Measurements from ENCODE around the gene TLE3.

The TLE3 gene

DNA sequence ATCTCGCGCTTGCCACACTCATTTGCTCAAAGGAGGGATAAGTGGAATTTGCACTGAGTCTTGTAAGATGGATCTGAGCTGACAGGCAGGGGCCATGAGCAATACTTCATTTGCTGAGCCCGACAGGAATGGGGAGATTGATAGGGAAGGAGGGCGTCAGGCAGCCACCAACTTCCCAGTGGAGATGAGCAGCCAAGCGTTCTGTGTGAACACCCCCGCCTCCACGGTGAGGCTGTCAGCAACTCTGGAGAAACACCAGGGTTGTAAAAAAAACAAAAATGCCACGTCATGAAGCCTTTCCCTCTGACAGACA lies 36.8 kb downstream of the TLE3 start:
- DNase-seq: no peak

DNA sequence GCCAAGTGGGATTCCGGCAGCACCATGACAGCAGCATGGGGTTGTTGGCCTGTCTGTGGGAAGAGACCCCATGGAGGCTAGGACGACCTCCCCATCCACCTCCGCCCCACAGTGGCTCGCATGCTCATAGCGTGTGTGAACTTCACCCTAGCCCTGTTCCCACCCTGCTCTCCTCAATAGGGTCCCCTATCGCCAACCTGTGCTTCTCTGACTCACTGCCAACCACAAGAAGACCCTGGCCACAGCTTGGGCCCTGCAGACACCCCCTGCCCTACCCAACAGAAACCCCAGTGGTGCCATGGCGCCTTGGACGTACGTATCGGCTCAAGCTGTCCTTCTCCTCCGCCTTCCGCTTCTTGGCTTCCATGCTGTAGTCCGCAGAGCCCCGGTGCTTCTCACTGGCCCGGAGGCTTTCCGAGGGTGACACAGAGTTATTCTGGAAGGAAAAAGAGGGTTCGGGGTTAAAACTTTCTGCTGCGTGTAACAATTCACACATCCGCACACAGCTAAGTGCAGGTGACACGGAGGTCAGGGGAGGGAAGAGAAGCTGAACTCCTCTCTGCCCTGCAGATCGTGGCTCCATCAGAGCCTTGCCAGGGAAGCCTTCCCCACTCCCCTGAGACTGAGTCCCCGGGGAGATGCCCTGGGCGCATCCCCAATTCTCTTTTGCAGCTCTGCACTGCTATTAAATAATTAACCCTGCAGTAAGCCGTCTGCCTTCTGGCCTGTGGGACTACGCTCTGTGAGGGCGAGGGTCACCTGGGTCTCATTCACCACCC lies 37.3 kb downstream of the TLE3 start:
- no peak for DNase-seq

DNA sequence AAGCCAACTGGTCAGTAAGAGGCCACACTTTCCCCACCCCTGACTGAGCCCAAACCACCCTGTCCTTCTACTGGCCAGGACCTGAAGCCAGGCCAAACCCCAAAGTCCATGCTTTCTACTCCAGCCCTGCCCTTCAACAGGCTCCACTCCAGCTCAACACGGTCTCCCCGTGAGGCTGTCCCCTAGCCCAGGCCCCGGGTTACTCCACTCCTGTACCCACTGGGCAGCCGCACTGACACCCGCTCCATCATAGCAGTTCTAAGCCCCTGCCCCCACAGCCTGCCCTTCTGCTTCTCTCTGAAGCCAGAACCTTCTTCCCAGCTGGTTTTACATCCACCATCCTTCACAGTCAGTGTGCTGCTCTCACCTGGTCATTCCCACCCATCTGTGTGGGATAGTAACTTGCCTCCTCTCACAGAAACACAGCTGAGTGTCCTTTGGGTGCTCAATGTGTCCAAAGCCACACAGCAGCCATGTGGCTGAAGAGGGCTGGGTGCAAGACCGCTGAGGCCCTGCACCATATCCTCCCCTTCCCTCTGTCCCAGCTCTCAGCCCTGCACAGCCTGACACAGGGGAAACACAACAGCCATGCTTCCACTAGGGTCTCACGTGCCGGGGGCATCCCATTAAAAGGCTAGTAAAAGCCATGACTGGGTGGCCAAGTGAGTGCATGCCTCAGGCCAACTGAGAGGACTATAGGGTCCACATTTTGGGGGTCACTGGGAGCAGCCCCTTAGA lies 38.1 kb downstream of the TLE3 start:
- DNase-seq: no peak

DNA sequence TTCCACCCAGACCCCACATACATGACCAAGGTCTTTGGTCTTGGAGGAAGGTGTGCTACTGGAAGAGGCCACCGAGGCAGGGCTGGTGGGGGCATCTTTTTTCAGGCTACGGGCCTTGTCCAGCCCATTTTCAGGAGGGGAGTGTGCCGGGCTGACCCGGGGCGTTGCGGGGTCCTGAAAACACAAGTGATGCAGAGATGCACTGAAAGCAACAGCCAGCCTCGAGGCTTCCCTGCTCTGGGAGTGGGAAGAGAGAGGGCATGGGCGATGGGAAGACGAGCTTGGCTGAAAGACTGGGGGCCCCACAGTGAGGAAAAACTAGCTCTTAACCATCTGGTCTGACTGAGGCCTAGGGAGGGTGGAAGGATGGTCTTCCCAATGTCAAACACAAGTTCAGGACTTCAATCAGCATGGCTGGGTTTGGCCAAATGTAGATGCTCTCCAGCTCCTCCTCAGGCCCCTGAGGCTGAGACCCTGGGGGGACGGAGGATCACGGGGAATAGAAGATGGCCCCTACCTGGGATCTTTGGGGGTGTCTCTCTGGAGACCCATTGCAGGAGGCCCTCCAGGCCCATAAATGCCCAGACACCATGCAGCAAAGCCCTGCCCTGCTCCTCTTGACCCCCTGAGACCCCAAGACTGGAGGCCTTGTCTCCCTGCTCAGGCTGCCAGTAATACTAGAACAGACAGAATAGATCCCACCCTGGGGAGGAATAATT lies 38.9 kb downstream of the TLE3 start:
- no peak for DNase-seq

DNA sequence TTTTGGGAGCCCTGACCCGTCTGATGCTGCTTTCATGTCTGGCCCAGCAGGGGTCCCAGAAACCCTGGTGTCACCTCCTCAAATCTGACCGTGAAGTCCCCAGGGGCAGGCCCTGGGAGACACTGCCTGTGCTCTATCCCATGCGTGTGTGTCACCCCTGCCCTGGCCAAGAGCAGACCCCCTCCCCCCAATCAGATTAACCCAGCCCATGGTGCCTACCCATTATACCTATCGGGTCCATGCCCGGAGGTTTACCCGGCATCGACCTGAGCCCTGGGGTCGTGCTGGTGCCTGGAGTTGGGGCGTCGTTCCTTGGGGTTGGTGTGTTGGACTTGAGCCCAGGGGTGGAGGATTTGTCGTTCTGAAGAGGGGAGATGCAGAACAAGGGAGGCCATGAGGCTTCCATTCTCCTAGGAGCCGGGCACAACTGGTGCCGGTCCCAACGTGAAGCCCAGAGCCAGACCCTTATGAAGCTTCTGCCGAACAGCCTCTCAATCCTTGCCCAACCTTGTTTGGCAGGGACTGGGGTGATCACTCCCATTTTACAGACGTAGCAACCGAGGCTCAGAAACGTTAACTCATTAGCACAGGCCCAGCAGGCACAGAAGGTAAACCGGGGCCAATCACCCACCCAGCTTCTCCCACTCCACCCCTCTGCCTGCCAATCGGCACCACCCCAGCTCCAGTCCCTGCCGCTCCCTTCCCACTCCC lies 39.6 kb downstream of the TLE3 start:
- no peak for DNase-seq

DNA sequence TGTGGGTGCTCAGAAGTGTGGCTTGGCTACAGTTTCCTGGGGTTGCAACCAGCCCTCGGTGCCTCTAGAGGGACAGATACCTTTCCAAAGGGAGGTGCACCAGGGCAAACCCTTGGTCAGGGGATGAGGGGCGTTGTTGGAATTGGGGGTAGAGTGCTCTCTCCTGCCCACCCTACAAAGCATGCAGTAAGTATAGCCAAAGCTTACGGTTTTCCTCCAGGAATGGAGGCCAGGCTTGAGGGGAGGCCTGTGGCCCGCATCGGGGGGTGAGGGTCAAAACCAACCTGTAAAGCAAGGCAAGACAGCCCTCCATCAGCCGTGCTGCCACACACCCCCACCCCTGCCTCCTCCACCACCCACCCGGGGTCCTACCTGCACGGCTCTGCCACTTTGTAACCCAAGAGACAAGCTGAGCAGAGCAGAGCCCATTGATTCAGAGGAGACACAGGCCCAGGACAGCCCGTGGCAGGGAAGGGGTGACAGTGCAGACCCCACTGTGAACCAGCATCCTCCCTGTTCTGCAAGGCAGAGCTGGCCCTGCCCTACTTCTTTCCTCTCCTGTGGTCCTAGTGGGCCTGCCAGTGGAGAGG lies 41.5 kb downstream of the TLE3 start:
- no peak for DNase-seq

DNA sequence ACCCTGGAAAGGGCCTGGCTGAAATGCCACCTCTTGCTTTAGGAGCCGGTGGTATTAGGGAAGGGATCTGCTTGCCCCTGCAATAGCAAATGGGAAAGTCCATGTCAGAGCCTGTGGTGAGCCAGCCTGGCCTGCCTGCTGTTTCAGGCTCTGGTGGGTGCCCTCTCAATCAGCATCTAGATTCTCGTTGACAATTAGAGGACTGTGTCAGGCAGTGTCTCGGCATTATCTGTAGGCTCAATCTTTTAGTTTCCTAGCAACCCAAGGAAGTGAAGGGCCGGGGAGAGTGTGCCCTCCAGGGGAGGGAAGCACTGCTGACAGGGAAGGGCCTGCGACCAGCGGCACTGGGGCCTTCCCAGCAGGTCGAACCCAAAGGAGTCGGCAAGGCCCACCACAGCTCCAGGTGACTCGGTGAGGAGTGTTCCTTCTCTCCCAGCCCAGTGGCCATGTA lies 42.1 kb downstream of the TLE3 start:
- no peak for DNase-seq

DNA sequence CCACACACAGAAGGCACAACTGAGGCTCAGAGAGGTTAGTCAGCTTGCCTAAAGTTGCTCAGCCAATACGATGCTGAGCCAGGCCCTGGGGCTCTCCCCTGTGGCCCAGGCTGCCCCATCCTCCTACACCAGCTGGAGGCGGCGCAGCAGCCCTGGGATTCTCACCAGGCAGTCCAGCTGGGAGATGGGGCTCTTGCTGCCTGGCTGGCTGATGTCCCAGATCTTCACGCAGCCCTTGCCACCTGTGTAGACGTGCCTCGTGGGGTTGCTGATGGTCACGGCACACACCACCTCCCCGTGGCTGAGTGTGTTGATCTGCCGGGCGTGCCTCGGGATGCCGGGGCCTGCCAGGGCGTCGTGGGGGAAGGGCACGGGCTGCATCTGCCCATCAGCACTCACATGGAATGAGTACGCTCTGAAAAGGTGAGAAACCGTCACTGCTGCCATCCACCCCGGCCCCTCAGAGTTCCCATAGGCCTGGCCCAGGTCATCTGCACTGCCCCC lies 42.8 kb downstream of the TLE3 start:
- DNase-seq: no peak

DNA sequence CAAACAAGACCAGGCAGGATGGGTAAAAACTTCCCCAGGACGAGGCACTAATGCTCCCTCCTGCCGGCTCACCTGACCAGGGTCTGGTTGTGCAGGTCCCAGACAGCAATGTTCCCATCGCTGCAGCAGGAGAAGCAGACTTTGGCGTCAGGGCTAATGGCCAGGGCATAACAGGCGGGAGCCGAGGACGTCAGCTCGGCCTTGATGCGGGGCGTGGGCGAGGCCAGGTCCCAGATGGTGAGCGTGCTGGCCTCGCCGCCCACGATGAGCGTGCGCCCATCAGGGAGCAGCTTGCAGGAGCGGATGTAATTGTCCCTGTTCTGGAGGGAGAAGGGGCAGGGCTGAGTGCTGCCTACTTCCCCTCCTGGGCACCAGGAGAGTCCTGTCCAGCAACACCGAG lies 43.4 kb downstream of the TLE3 start:
- DNase-seq: no peak

DNA sequence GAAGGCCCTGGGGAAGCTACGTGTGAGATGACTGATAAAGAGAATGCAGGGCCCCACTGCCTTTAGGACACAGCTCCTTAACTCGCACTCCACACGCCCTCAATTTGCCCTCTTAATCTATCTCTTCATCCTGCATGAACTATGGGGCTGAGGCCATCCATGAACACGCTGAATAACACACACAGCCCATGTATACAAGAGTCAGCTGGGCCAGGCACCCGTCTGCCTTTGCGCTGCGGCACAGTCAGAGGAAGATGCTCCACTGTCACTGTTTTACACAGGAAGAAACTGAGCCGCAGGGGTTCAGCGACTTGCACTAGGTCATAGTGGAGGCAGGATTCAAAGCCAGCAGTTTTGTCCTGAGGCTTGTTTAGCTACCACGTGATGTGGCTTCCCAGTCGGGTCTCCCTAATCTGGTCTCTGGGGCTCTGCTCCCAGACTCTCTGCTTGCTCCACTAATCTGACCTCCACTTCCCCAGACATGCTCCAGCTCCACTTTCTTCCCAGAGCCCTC lies 43.9 kb downstream of the TLE3 start:
- DNase-seq: no peak

DNA sequence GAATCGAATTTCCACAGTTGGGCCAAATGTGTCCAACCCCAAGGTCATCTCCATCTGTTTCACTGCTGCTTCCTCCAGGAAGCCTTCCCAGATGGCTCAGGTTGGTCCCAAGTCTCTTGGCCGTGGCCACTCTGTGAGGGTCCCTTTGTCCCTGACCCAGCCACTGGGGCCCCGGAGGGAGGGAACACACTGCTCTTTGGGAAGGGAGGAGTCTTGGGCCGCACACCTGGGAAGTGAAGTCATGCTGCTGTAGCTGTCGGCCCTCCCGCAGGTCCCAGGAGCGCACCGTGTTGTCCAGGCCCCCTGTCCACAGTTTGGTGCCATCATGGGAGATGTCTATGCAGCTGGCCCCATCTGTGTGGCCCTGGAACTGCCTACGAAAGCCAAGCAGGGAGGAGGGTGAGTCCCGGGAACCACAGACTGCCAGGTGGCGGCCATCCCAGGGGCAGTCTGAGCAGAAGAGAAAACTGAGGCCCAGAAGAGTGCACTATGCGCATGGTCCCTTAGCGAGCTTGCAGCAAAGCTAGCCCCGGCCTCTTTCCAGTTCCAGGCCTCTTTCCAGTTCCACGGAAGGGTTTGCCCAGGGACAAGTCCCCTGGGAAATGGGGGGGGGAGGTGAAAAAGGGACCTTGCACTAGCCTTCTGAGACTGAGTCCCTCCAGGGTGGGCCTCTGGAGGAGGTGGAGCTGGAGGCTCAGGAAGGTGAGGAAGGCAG lies 44.6 kb downstream of the TLE3 start:
- no peak for DNase-seq

DNA sequence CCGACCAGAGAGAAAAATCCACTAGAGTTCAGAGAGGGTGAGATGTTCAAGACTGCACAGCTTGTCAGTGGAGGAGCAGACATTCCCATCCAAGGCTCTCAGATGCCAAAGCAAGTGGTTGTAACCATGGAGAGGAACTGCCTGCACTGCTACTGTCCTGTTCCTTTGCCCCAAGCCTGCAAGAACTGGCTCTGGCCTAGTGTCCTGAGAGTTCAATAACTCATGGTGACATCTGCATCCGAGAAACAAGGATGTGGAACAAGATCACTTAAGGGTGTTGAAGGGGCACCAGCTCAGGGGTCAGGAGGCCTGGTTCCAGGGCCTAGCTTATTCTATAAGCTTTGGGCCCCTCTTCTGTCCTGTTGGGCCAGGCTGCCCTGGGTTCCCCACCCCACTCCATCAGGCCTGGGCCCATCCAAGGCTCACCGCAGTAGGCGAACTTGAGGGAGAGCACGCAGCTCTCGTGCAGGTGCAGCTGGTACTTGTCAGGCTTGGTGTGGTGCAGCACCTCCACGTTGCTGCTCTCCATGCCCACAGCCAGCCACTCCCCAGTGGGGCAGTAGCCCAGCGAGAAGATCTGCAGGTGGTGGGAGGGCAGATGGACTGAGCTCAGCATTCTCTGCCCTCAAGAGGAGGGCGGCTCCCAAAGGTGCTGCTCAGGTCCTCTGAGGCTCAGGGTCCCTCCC lies 45.6 kb downstream of the TLE3 start:
- DNase-seq: no peak

DNA sequence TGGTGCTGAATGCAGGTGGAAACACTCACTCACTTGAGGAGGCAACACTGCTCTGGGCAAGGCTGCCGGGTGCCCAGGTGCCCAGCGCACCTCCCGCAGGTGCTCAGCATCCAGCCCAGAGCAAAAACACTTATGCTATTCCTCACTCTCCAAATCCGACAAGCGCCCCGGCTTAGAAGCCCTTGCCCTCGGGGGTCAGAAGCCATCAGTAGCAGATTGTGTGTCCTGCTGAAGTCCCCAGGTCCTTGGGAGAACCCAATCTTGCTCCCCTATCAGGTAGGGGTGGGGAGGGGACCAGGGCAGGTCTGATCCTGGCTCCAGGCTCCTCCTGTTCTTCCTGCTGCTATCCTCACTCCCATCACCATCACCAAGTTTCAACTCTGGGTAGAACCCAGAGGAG lies 46.7 kb downstream of the TLE3 start:
- DNase-seq: no peak

DNA sequence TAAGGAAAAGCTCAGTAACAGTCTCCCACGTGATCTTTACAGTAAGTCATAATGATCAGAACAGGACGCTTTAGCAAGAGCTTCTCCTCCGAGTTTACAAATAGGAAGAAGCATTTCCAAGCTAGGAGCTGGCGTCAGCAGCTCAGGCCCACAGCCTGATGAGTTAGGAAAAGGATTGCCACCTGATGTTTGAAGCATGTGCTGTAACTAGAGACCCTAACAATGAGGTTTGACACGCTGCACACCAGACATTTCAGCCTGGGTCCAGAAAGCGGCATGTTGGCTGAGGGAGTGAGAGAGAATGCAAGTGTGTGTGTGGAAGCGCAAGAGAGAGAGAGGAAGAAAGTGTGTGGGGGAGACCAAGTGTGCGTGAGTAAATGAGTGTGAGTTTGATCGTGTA lies 47.3 kb downstream of the TLE3 start:
- DNase-seq: no peak

DNA sequence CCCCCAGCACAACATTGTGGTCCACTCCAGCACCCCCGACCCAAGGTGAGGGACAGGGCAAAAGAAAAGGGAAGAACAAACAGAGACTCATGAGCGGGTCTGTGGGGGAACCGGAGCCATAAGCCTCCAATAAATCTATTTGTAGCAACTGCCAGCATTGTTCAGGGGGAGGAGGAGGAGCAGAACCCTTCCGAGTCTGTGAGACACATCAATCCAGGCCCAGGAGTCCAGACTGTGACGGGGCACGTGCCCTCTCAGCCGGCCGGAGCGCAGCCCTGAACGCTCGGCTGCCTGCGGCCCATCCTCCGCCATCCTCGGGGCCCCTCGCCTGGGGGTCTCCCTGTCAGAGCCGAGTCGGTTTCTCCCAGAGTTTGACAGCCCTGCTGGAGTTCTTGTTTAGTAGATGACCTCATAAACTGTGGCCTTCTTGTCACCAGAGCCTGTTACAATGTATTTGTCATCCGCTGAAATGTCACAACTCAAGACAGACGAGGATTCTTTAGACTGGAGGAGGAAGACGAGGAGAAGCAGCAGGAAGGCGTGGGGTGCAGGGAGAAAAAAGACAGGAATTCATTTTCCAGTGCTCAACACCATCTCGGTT lies 47.9 kb downstream of the TLE3 start:
- no peak for DNase-seq

DNA sequence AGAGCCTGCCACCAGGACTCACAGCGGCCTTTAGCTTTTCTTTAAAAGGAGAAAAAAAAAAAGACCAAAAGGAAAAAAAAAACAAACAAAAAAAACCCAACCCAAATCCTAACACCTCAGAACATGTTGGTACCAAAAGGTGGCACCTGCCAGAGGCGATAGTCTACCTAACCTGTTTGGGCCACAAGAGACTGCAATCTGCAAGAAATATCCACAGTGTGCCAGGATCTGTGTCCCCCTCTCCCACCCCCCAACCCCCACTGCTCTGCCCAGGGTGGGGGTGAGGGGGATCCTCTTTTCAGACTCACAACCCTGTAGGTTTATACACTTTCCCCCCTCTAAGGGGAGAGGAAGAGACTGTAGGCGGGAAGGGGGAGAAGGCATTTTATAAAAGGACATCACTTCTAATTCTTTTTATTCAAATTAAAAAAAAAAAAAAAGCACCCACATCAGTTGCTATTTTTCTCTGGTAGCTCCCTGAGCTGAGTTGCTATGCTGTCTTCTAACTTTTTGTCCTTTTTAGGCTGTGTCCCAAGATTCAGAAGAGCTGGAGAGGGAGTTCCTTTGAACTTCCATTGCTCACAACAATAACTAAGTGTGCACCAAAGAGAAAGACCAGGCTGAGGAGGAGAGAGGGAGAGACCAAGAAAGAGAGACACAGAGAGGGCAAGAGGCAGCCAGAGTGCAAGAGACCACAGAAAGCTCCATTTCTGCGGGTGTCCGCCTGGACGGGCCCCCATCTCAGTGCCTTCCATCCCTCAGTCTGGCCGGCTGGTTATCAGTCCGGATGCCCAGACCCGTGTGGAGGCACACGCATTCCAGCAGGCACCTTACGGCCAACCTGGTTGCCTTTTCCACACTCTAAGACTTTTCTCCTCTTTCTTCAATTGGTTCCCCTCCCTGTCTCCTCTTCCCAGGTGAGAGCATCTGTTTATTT lies 48.9 kb downstream of the TLE3 start:
- DNase-seq: no peak

DNA sequence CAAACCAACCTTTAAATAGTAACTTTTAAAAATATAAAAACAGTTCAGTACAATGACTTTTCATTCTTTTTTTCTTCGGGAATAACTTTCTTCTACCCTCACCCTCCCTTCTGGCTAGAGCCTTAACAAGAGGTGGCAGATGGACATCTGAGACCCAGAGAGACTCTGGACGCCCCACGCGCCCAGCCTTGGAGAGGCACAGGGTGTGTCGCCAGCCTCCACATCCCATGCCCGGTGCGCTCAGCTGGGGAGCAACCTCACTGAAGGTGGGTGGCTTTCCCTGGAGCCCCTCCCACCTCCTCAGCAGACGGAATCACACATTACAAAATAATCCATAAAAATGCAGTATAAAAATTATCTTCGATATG lies 49.5 kb downstream of the TLE3 start:
- no peak for DNase-seq

DNA sequence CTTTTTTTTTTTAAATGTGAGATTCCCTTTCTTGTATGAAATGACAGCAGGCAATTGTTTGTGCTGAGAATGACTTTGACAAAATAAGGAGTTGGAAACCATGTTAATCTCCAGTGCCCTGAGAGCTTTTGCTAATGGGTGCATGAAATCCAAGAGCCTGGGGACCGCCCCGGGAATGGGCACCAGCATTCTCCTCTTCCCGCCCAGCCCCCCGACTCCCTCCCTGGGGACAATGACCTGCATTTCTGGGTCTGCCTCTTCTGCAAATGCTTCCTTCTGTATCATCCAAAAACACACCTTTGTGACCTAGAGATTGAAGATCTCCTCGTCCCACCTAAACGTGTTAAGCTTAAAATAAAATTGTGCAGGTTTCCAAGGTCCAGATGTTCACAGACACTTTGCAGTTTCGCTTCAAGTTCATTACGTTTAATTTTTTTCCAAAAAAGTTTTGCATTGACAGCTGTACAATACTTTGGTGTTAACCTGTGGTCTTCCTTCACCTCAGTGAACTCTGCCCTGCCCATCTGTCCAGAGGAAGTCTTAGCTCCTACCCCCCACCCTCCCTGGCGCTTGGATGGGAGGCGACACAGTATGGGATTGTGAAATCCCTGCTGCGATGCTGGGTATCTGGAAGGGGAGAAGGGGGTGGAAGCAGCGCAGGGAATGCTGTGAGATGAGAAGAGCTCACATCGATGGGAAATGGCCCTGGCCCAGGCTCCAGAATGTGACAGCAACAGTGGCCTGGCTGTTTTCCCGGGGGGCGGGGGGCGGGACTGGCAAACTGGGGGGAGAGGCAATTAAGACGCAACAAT lies 50.1 kb downstream of the TLE3 start:
- DNase-seq: no peak
